Measurements from ENCODE around the gene SIPA1.

SIPA1 gene

DNA sequence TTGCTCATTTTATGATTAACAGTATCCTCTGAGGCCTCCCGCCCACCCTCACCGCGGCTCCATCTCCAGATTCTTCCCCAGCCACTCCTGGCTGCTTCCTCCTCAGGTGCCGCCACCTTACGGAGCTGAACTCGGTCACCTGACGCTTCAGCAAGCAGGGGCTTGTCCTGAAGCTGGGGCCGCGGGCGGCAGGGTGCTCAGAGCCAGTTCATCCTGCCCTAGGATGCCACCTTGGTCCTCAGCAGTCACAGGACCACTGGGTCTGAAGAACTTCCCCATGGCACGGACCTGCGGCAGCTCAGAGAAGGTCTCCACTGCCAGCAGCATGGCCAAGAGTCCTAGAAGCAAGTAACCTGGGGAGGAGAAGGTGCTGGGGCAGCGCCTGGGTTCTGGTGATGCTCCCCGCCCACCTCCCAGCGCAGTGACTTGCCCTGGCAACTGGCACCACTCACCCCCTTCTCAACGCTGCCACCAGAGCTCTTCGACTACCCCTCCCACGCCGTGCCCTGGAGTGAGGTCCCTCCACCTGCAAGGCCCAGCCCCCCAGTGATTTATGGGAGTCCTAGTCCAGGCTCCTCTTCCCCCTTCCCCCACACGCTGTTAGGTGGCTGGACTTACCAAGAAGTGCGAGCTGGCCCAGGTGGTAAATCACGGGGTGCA is 44.9 kb upstream of the SIPA1 start:
- TF ChIP-seq, protein P1, sequence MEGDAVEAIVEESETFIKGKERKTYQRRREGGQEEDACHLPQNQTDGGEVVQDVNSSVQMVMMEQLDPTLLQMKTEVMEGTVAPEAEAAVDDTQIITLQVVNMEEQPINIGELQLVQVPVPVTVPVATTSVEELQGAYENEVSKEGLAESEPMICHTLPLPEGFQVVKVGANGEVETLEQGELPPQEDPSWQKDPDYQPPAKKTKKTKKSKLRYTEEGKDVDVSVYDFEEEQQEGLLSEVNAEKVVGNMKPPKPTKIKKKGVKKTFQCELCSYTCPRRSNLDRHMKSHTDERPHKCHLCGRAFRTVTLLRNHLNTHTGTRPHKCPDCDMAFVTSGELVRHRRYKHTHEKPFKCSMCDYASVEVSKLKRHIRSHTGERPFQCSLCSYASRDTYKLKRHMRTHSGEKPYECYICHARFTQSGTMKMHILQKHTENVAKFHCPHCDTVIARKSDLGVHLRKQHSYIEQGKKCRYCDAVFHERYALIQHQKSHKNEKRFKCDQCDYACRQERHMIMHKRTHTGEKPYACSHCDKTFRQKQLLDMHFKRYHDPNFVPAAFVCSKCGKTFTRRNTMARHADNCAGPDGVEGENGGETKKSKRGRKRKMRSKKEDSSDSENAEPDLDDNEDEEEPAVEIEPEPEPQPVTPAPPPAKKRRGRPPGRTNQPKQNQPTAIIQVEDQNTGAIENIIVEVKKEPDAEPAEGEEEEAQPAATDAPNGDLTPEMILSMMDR (IDR thresholded peaks at IDR 0.05; ENCODE audit: low read depth, low read length): no peak
- no peak for DNase-seq (ENCODE audit: low read depth, low spot score)
- in situ Hi-C loops (cut with HindIII; ENCODE audit: low sequenced_read_pairs): no loop called here
- H3K4me3 ChIP-seq (ENCODE audit: low read depth, low read length): no peak overlapping the region

DNA sequence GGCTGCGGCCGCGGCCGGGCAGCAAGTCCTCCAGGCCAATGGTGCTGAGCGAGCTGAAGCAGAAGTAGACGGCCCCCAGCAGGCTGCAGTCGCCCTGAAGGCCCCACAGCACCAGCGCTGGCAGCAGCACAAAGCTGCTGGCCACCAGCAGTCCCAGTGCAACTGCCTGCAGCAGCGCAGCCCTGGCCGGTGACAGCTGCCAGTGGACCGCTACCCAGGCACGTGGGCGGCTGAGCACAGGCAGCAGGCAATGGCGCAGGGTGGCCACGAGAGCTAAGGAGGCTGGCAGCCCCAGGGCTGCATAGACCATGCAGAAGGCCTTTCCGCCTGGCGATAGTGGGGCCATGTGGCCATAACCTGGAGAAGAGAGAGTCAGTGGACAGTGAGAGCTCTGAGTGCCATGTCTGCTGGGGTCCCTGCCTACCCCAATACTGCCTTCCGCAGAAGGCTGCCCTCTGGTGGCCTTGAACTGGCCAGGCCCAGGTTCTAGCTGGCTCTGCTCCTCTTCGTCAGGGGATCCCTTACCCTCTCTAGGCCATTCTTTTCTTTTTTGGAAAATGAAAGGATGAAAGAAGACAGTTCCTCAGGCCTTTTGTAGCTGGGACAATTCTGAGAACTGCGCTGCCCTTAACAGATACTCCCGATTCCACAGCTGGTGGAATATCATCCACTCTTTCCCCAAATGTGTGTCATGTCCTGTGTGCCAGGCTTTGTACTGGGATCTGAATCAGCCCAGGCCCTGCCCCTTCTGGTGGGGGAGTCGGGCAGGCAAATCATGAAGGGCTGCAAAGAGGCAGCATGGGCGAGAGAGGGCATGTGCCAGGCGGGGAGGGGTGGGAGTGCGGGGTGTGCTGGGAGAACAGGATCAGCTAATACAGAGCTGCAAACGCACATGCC is 44.1 kb upstream of the SIPA1 start:
- in situ Hi-C loops (cut with HindIII; ENCODE audit: low sequenced_read_pairs): no loop called here
- TF ChIP-seq, protein P1 (IDR thresholded peaks at IDR 0.05; ENCODE audit: low read depth, low read length): peak; percentile 79
- H3K4me3 ChIP-seq (ENCODE audit: low read depth, low read length): no peak overlapping the region
- no peak for DNase-seq (ENCODE audit: low read depth, low spot score)

DNA sequence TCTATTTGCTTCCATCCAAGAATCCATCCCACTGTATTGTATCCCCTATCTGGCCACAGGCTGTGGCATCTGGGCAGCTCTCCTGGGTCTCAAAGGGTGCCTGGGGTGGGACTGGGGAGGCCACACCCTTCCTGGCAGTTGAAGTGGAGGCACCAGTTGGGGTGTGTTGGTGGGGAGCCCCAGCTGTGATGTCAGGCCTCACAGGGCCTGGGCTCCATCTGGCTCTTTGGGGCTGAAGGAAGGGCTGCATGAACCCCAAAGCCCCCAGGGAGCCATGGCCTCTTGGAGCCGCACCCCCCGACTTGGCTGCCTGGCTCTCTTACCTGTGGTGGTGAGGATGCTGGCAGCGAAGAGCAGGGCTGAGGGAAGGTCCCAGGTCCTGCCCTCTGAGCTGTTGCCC is 42.8 kb upstream of the SIPA1 start:
- in situ Hi-C loops (cut with HindIII; ENCODE audit: low sequenced_read_pairs): no loop called here
- DNase-seq (ENCODE audit: low read depth, low spot score): no peak
- H3K4me3 ChIP-seq (ENCODE audit: low read depth, low read length): no peak overlapping the region
- TF ChIP-seq, protein P1 (IDR thresholded peaks at IDR 0.05; ENCODE audit: low read depth, low read length): no peak

DNA sequence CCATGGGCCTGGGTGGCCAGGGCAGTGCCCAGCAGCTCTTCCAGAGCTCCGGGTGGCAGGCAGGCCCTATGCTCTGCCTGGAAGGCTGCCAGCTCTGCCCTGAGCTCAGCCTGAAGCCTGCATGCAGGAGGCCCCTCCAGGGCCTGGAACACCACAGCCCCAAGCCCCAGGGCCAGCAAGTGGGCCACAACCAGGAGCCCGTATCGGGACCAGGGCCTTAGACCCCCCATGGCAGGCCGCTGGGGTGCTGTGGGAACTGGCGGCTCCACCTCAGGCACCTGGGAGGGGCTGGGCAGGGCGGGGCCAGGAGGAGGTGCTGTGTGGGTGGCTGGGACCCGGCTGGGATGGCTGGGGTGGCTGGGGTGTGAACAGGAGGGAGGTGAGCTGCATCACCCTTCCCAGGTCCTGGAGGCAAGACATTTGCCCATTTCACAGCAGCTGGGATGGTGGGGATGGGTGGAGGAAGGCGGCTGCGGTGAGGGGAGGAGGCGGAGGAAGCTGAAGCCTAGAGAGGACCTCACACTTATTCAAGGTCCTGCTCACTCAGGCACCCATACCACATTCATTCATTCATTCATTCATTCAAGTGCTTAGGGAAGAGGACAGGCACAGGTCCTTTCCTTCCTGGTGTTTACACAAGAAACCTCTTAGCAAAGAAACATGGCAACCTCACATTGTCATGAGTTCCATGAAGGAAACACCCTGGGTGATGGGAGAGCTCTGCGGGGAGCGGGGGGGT is 42.2 kb upstream of the SIPA1 start, which contains the start of gene KCNK7:
Gene KCNK7 (minus strand): TSS at position 258 of the 739 bp plus-strand sequence. CDS start 28 bp downstream, at position 230.
- in situ Hi-C loops (cut with HindIII; ENCODE audit: low sequenced_read_pairs): no loop called here
- TF ChIP-seq, protein P1 (IDR thresholded peaks at IDR 0.05; ENCODE audit: low read depth, low read length): no peak
- no peak for DNase-seq (ENCODE audit: low read depth, low spot score)
- no peak within 1 kb of the TSS for H3K4me3 ChIP-seq (ENCODE audit: low read depth, low read length)

DNA sequence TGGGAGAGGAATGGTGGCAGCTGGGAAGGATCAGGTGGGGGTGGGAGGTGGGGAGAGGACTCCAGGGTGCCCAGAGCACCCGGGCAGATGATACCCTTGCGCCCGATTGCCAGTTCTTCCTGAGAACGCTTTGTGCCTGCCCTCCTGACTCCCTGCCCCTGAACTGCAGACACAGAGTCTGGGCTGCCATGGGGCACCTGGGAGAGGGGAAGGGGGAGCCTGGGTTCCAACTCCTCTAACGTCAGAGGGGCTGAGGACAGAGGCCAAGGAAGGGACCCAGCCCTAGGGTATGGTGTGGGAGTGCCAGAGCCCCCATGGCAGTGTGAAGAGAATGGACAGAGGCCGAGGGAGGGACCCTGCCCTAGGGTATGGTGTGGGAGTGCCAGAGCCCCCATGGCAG is 41.4 kb upstream of the SIPA1 start:
- in situ Hi-C loops (cut with HindIII; ENCODE audit: low sequenced_read_pairs): no loop called here
- H3K4me3 ChIP-seq (ENCODE audit: low read depth, low read length): no peak overlapping the region
- DNase-seq (ENCODE audit: low read depth, low spot score): no peak
- TF ChIP-seq, protein P1 (IDR thresholded peaks at IDR 0.05; ENCODE audit: low read depth, low read length): no peak

DNA sequence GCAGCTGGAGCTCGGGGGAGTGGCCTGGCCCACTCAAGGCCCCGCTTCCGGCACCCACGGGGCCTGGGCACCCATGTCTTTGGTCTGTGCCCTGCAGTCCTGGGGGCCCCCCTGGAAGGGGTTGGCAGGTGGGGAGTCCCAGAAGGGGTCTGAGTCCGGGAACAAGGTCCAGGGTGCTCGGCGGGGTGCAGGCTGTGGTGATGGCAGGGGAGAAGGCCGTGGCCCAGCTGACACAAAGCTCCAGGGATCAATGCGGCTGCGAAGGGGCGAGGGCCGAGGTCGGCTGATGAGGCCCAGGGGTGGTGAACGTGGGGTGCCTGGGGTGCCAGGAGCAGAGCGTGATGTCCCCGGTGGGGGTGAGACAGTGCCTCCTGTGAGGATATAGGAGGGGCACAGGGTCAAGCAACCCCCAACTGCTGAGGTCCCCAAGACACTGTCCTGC is 39.6 kb upstream of the SIPA1 start:
- in situ Hi-C loops (cut with HindIII; ENCODE audit: low sequenced_read_pairs): no loop called here
- TF ChIP-seq, protein P1 (IDR thresholded peaks at IDR 0.05; ENCODE audit: low read depth, low read length): no peak
- H3K4me3 ChIP-seq (ENCODE audit: low read depth, low read length): no peak overlapping the region
- no peak for DNase-seq (ENCODE audit: low read depth, low spot score)
